ENCODE results near the gene KRTAP10-11.
"Not testable (repeated sequence)": the region's sequence is repeated elsewhere in the genome, so short reads cannot be mapped to it uniquely, and the experiment has no call there.

KRTAP10-11 gene

DNA sequence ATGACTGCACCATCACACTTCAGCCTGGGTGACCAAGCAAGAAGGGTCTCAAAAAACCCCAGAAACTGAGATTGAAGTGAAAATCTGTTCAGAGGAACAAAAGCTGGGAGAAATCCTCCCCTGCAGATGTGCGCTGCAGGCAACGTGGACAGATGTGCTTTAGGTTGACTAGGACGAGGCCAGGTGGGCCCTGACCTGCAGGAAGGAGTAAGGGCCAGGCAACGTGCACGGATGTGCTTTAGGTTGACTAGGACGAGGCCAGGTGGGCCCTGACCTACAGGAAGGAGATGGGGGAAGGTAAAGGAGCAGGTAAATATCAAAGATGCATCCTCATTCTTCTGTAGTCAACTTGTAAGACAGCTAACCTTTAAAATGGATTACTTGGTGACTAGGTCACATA, 38.3 kb downstream of the KRTAP10-11 start:
- peaks cover 0 to 5% of the 10 kb centered on the region in 2 donors for H3K27me3 ChIP-seq (ENCODE audit: control insufficient read depth in 2 of 2, insufficient read depth in 2 of 2, low read length in 2 of 2)

DNA sequence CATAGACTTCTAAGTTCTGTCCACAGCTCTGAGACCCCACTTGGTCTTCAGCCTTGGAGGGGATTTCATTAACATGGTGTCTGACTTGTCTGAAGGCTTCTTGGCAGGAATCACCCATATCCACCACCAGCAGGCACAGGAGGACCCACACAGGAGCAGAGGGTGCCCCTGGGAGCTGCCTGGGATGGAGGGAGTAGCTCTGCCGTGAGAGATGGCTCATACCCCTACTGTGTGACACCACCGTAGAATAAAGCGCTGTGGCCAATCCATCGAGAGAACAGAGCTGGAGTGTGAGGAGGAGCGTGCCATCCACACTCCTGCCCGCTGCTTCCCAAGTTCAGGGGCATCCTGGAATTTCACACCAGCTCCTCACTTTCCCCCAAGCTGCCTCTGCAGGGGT, 38.8 kb downstream of the KRTAP10-11 start:
- not testable (repeated sequence) for H3K27ac ChIP-seq (ENCODE audit: low read depth in 2 of 2, low read length in 2 of 2); H3K27me3 ChIP-seq (ENCODE audit: control insufficient read depth in 2 of 2, insufficient read depth in 2 of 2, low read length in 2 of 2); H3K4me1 ChIP-seq (ENCODE audit: control insufficient read depth in 2 of 2, insufficient read depth in 2 of 2, low read length in 2 of 2); H3K9me3 ChIP-seq (ENCODE audit: control insufficient read depth in 2 of 2, low read length in 2 of 2); H3K36me3 ChIP-seq (ENCODE audit: control insufficient read depth in 2 of 2, insufficient read depth in 2 of 2, low read length in 2 of 2); H3K4me3 ChIP-seq (ENCODE audit: low read length in 2 of 2); H3K9ac ChIP-seq (ENCODE audit: low read depth in 1 of 2, low read length in 2 of 2)

More for the DNA sequence above, 38.3 kb downstream of the KRTAP10-11 start:
- Histone ChIP-seq H3K36me3 (ENCODE audit: control insufficient read depth in 2 of 2, insufficient read depth in 2 of 2, low read length in 2 of 2) (no peaks in the 10 kb centered on the region), H3K9ac (ENCODE audit: low read depth in 1 of 2, low read length in 2 of 2) (no peak overlapping the region), H3K4me1 (ENCODE audit: control insufficient read depth in 2 of 2, insufficient read depth in 2 of 2, low read length in 2 of 2) (no peaks in the 10 kb centered on the region), H3K27ac (ENCODE audit: low read depth in 2 of 2, low read length in 2 of 2) (no peak overlapping the region), H3K4me3 (ENCODE audit: low read length in 2 of 2) (no peak overlapping the region), H3K9me3 (ENCODE audit: control insufficient read depth in 2 of 2, low read length in 2 of 2) (no peaks in the 10 kb centered on the region)

DNA sequence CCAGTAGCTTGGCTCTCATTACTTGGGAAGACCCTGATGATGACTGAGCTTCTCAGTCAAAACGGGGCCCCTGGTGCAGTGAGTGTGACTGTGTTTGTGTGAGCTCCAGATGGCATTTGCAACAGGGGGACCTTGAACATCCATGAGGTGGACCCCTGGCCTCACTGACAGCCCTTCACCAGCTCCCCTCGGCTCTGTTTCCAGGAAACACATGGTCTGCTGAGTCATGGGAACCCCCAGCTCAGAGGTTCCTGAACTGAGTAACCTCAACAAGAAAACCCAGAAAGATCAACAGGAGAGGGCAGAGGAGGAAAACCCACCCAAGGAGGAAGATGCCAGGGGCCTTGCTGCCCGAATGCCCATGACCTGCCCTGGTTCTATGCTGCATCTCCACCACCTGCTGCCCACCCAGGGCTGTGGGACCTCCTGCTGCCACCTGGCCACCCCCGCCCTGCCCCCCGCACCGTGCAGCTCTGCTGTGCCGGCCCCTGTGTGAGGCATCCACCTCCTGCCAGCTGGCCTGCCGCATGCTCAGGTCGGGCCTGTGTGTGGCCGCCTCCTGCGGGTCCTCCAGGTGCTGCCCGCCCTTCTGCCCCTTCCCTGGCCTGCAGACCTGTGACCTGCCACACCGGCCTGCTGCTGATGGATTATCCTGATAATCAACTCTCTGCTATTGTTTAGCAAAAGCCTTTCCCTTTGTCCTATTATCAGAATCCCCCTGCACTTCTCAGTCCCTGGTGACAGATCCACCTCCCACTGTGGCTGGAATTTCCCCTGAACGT, 40.0 kb downstream of the KRTAP10-11 start:
- Histone ChIP-seq H3K4me3 (ENCODE audit: low read length in 2 of 2) (no peak overlapping the region), H3K27ac (ENCODE audit: low read depth in 2 of 2, low read length in 2 of 2) (no peak overlapping the region), H3K4me1 (ENCODE audit: control insufficient read depth in 2 of 2, insufficient read depth in 2 of 2, low read length in 2 of 2) (no peaks in the 10 kb centered on the region), H3K27me3 (ENCODE audit: control insufficient read depth in 2 of 2, insufficient read depth in 2 of 2, low read length in 2 of 2) (peaks cover 4 to 6% of the 10 kb centered on the region in 2 donors), H3K9me3 (ENCODE audit: control insufficient read depth in 2 of 2, low read length in 2 of 2) (no peaks in the 10 kb centered on the region), H3K9ac (ENCODE audit: low read depth in 1 of 2, low read length in 2 of 2) (no peak overlapping the region), H3K36me3 (ENCODE audit: control insufficient read depth in 2 of 2, insufficient read depth in 2 of 2, low read length in 2 of 2) (no peaks in the 10 kb centered on the region)

DNA sequence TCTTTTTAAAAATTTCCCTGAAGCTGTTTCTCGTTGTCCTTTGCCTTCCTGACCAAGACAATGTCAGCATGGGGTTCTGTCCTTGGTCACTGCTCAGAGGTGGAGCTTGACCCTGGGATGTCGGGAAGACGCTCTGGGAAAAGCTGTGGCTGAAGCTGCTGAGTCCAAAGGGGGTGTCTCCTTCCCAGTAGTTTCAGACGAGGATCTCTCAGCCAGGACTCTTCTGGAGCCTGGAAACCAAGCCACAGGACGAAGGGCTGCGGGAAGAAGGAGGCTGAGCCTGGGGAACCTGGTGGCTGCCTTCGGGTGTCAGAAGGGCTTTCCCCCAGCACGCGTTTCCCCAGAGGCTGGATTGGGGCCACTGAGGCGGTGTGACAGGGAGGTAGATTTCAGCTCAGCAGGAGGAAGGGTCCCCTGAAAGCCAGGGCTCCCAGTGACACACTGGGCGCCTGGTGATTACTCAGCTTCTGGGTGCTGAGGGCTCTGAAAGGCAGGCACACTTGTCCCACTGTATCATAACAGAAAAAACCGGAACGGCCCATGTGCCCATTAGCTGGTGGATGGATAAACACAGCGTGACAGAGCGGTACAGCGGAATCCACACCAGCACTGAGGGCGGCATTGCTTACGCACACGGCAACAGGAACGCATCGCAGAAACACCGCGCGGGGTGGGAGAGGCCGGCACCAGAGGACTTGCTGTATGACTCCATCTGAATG, 40.8 kb downstream of the KRTAP10-11 start:
- Histone ChIP-seq H3K4me3 (ENCODE audit: low read length in 2 of 2) (no peak overlapping the region), H3K4me1 (ENCODE audit: control insufficient read depth in 2 of 2, insufficient read depth in 2 of 2, low read length in 2 of 2) (no peaks in the 10 kb centered on the region), H3K9me3 (ENCODE audit: control insufficient read depth in 2 of 2, low read length in 2 of 2) (no peaks in the 10 kb centered on the region), H3K27me3 (ENCODE audit: control insufficient read depth in 2 of 2, insufficient read depth in 2 of 2, low read length in 2 of 2) (peaks cover 4 to 6% of the 10 kb centered on the region in 2 donors), H3K36me3 (ENCODE audit: control insufficient read depth in 2 of 2, insufficient read depth in 2 of 2, low read length in 2 of 2) (no peaks in the 10 kb centered on the region), H3K27ac (ENCODE audit: low read depth in 2 of 2, low read length in 2 of 2) (no peak overlapping the region), H3K9ac (ENCODE audit: low read depth in 1 of 2, low read length in 2 of 2) (no peak overlapping the region)

DNA sequence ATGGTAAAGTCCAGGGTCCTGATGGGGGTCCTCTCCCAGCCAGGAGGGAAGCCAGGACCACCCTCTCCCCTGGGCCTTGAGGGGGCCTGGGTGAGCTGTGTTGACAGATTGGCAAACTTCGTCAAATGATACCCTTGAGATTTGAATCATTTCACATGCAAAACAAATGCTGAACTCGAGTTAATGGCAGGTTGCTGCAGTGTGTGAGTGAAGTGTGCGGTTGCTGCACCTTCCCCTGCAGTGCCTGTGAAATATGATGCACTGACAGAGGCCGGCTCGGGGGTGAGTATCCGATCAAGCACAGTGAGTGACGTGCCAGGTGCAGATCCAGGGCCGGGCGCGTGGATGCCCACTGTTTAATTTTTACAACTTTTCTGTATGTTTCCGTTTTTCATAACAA, 41.5 kb downstream of the KRTAP10-11 start:
- Histone ChIP-seq H3K9ac (ENCODE audit: low read depth in 1 of 2, low read length in 2 of 2) (no peak overlapping the region), H3K36me3 (ENCODE audit: control insufficient read depth in 2 of 2, insufficient read depth in 2 of 2, low read length in 2 of 2) (no peaks in the 10 kb centered on the region), H3K4me1 (ENCODE audit: control insufficient read depth in 2 of 2, insufficient read depth in 2 of 2, low read length in 2 of 2) (no peaks in the 10 kb centered on the region), H3K27me3 (ENCODE audit: control insufficient read depth in 2 of 2, insufficient read depth in 2 of 2, low read length in 2 of 2) (peaks cover 4 to 6% of the 10 kb centered on the region in 2 donors), H3K9me3 (ENCODE audit: control insufficient read depth in 2 of 2, low read length in 2 of 2) (no peaks in the 10 kb centered on the region), H3K4me3 (ENCODE audit: low read length in 2 of 2) (no peak overlapping the region), H3K27ac (ENCODE audit: low read depth in 2 of 2, low read length in 2 of 2) (no peak overlapping the region)

DNA sequence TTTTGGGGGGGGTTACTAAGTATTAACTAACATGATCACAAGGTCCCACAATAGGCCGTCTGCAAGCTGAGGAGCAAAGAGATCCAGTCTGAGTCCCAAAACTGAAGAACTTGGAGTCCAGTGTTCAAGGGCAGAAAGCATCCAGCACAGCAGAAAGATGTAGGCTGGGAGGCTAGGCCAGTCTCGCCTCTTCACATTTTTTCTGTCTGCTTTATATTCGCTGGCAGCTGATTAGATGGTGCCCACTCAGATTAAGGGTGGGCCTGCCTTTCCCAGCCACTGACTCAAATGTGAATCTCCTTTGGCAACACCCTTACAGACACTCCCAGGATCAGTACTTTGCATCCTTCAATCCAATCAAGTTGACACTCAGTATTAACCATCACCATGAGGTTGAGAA, 43.5 kb downstream of the KRTAP10-11 start:
- H3K27ac ChIP-seq (ENCODE audit: low read depth in 2 of 2, low read length in 2 of 2); H3K4me1 ChIP-seq (ENCODE audit: control insufficient read depth in 2 of 2, insufficient read depth in 2 of 2, low read length in 2 of 2); H3K9ac ChIP-seq (ENCODE audit: low read depth in 1 of 2, low read length in 2 of 2); H3K9me3 ChIP-seq (ENCODE audit: control insufficient read depth in 2 of 2, low read length in 2 of 2); H3K36me3 ChIP-seq (ENCODE audit: control insufficient read depth in 2 of 2, insufficient read depth in 2 of 2, low read length in 2 of 2); H3K27me3 ChIP-seq (ENCODE audit: control insufficient read depth in 2 of 2, insufficient read depth in 2 of 2, low read length in 2 of 2); H3K4me3 ChIP-seq (ENCODE audit: low read length in 2 of 2): not testable (repeated sequence)

DNA sequence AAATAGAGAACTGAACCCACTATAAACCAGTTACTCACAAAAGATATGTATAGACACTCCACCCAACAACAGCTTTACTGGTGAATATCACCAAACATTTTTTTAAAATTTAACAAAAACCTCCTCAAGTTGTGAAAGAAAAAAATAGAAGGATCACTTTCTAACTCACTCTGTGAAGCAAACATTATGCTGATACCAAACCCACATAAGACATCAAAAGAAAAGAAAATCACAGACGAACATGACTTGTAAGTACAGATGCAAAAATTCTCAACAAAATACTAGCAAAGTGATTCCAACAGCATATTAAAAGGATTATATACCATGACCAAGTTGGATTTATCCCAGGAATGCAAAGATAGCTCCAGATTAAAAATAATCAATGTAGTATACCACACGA, 45.5 kb downstream of the KRTAP10-11 start:
- Histone ChIP-seq H3K27me3 (ENCODE audit: control insufficient read depth in 2 of 2, insufficient read depth in 2 of 2, low read length in 2 of 2) (peaks cover 5 to 9% of the 10 kb centered on the region in 2 donors), H3K9ac (ENCODE audit: low read depth in 1 of 2, low read length in 2 of 2) (no peak overlapping the region)

DNA sequence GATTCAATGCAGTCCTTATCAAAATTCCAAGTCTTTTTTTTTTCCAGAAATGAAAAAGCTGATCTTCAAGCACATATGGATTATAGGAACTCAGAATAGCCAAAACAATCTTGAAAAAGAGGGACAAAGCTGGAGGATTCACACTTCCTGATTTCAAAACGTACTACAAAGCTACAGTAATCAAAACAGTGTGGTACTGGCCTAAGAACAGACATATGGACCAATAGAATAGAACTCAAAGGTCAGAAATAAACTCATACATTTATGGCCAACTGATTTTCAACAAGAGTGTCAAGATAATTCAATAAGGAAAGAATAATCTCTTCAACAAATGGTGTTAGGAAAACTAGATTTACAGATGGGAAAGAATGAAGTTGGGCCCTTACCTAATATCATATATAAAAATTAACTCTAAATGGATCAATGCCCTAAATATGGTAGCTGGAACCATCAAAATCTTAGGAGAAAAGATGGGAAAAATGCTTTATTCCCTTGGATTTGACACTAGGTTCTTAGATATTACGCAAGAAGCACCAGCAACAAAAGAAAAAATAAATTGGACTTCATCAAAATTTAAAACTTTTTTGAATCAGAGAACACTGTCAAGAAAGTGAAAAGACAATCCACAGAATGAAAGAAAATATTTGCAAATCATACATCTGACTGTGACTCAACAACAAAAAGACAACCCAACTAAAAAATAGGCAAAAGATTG, 46.7 kb downstream of the KRTAP10-11 start:
- Histone ChIP-seq H3K9me3 (ENCODE audit: control insufficient read depth in 2 of 2, low read length in 2 of 2) (peaks cover 0 to 2% of the 10 kb centered on the region in 2 donors), H3K36me3 (ENCODE audit: control insufficient read depth in 2 of 2, insufficient read depth in 2 of 2, low read length in 2 of 2) (no peaks in the 10 kb centered on the region), H3K4me3 (ENCODE audit: low read length in 2 of 2) (no peak overlapping the region), H3K9ac (ENCODE audit: low read depth in 1 of 2, low read length in 2 of 2) (no peak overlapping the region), H3K27me3 (ENCODE audit: control insufficient read depth in 2 of 2, insufficient read depth in 2 of 2, low read length in 2 of 2) (peaks cover 4 to 20% of the 10 kb centered on the region in 2 donors), H3K27ac (ENCODE audit: low read depth in 2 of 2, low read length in 2 of 2) (no peak overlapping the region), H3K4me1 (ENCODE audit: control insufficient read depth in 2 of 2, insufficient read depth in 2 of 2, low read length in 2 of 2) (no peaks in the 10 kb centered on the region)

More for the DNA sequence above, 45.5 kb downstream of the KRTAP10-11 start:
- peaks cover 0 to 2% of the 10 kb centered on the region in 2 donors for H3K9me3 ChIP-seq (ENCODE audit: control insufficient read depth in 2 of 2, low read length in 2 of 2)
- no peaks in the 10 kb centered on the region for H3K4me1 ChIP-seq (ENCODE audit: control insufficient read depth in 2 of 2, insufficient read depth in 2 of 2, low read length in 2 of 2)
- H3K36me3 ChIP-seq (ENCODE audit: control insufficient read depth in 2 of 2, insufficient read depth in 2 of 2, low read length in 2 of 2) = no peaks in the 10 kb centered on the region
- no peak overlapping the region for H3K27ac ChIP-seq (ENCODE audit: low read depth in 2 of 2, low read length in 2 of 2)
- H3K4me3 ChIP-seq (ENCODE audit: low read length in 2 of 2) = no peak overlapping the region

DNA sequence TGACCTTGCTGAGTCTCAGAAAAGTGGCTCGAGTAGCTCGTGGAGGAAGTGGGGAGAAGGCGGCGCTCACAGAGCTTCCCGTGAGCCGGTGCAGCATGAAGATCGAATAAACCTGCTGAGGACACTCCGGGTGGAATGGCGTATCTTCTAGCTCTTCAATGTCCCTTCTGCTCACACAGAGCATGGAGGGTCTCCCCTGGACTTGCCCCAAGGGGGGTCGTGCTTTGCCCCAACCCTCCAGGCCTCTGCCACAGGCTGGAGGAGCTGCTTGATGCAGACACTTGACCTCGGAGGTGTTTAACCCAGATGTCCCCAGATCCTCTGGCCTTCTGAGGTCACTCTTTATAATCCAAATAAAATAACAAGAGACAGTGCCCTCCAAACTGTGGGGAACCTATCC, 48.6 kb downstream of the KRTAP10-11 start:
- Histone ChIP-seq H3K9me3 (ENCODE audit: control insufficient read depth in 2 of 2, low read length in 2 of 2) (peaks cover 0 to 2% of the 10 kb centered on the region in 2 donors), H3K9ac (ENCODE audit: low read depth in 1 of 2, low read length in 2 of 2) (no peak overlapping the region), H3K4me1 (ENCODE audit: control insufficient read depth in 2 of 2, insufficient read depth in 2 of 2, low read length in 2 of 2) (no peaks in the 10 kb centered on the region), H3K27me3 (ENCODE audit: control insufficient read depth in 2 of 2, insufficient read depth in 2 of 2, low read length in 2 of 2) (peaks cover 6 to 27% of the 10 kb centered on the region in 2 donors), H3K36me3 (ENCODE audit: control insufficient read depth in 2 of 2, insufficient read depth in 2 of 2, low read length in 2 of 2) (no peaks in the 10 kb centered on the region), H3K4me3 (ENCODE audit: low read length in 2 of 2) (no peak overlapping the region), H3K27ac (ENCODE audit: low read depth in 2 of 2, low read length in 2 of 2) (no peak overlapping the region)

DNA sequence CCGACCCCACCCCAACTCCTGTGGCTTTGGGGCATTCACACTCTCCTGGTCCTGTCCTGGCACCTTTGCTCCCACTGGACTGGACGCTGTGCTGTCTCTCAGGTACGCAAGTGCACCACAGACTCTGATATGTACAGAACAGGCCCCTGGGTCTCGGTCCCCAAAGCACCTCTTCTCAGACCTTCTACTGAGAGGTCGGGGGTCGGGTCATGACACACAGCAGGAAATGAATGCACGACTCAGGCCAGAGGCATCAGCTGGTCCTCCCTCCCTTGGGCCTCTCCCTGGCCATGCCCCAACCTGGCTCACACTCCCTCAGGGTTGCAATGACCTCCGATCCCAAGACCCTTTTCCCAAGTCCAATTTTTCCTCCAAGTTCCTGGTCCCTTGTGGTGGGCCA, 49.0 kb downstream of the KRTAP10-11 start:
- H3K36me3 ChIP-seq (ENCODE audit: control insufficient read depth in 2 of 2, insufficient read depth in 2 of 2, low read length in 2 of 2) = no peaks in the 10 kb centered on the region
- peaks cover 0 to 2% of the 10 kb centered on the region in 2 donors for H3K9me3 ChIP-seq (ENCODE audit: control insufficient read depth in 2 of 2, low read length in 2 of 2)
- H3K4me1 ChIP-seq (ENCODE audit: control insufficient read depth in 2 of 2, insufficient read depth in 2 of 2, low read length in 2 of 2) = no peaks in the 10 kb centered on the region
- no peak overlapping the region for H3K9ac ChIP-seq (ENCODE audit: low read depth in 1 of 2, low read length in 2 of 2)
- peaks cover 9 to 30% of the 10 kb centered on the region in 2 donors for H3K27me3 ChIP-seq (ENCODE audit: control insufficient read depth in 2 of 2, insufficient read depth in 2 of 2, low read length in 2 of 2)
- no peak overlapping the region for H3K4me3 ChIP-seq (ENCODE audit: low read length in 2 of 2)
- no peak overlapping the region for H3K27ac ChIP-seq (ENCODE audit: low read depth in 2 of 2, low read length in 2 of 2)

Measured in mucosa of rectum (tissue), 2 donors.